ENCODE measurements around the gene SLC25A44.
"Not testable (repeated sequence)": the region's sequence is repeated elsewhere in the genome, so short reads cannot be mapped to it uniquely, and the experiment has no call there.

Gene SLC25A44

GRCh38 chr1:156160743-156161171, 33.1 kb upstream of the SLC25A44 start:
- no peak overlapping the region for H3K4me3 ChIP-seq (ENCODE audit: low read length)
- no peak for DNase-seq (ENCODE audit: low read depth, low spot score)

- H3K4me3 ChIP-seq (ENCODE audit: low read length), result no peak overlapping the region
- no peak for DNase-seq (ENCODE audit: low read depth, low spot score)
These were observed 31.4 kb upstream of the SLC25A44 start for GRCh38 chr1:156162430-156163037.

- DNase-seq (ENCODE audit: low read depth, low spot score), result no peak
- H3K4me3 ChIP-seq (ENCODE audit: low read length), result no peak overlapping the region
These were observed 30.2 kb upstream of the SLC25A44 start for GRCh38 chr1:156163712-156164111.

GRCh38 chr1:156164125-156164831, 29.6 kb upstream of the SLC25A44 start:
- no peak overlapping the region for H3K4me3 ChIP-seq (ENCODE audit: low read length)
- DNase-seq (ENCODE audit: low read depth, low spot score), result no peak

GRCh38 chr1:156165083-156165482, 28.8 kb upstream of the SLC25A44 start:
- DNase-seq (ENCODE audit: low read depth, low spot score), result no peak

GRCh38 chr1:156167536-156167935, 26.4 kb upstream of the SLC25A44 start:
- no peak overlapping the region for H3K4me3 ChIP-seq (ENCODE audit: low read length)
- peak; percentile 66 for DNase-seq (ENCODE audit: low read depth, low spot score)

More at GRCh38 chr1:156165083-156165482, 28.8 kb upstream of the SLC25A44 start:
- no peak overlapping the region for H3K4me3 ChIP-seq (ENCODE audit: low read length)

- peak overlapping the region; percentile 8; the same call in 1 of the 2 replicates for H3K4me3 ChIP-seq (ENCODE audit: low read length)
- DNase-seq (ENCODE audit: low read depth, low spot score), result peak; percentile 67
These were observed 21.0 kb upstream of the SLC25A44 start for GRCh38 chr1:156172696-156173470.

- DNase-seq (ENCODE audit: low read depth, low spot score), result no peak
- H3K4me3 ChIP-seq (ENCODE audit: low read length), result no peak overlapping the region
These were observed 17.2 kb upstream of the SLC25A44 start for GRCh38 chr1:156176610-156177210.

GRCh38 chr1:156177919-156178654, 15.8 kb upstream of the SLC25A44 start:
- DNase-seq (ENCODE audit: low read depth, low spot score), result peak; percentile 98
- H3K4me3 ChIP-seq (ENCODE audit: low read length), result peak overlapping the region; percentile 22

- no peak for DNase-seq (ENCODE audit: low read depth, low spot score)
- H3K4me3 ChIP-seq (ENCODE audit: low read length), result no peak overlapping the region
These were observed 13.4 kb upstream of the SLC25A44 start for GRCh38 chr1:156180471-156180870.

- not testable (repeated sequence) for DNase-seq (ENCODE audit: low read depth, low spot score); H3K4me3 ChIP-seq (ENCODE audit: low read length)
These were observed 12.4 kb upstream of the SLC25A44 start for GRCh38 chr1:156181391-156181924.

GRCh38 chr1:156182010-156182779, 11.7 kb upstream of the SLC25A44 start:
- not testable (repeated sequence) for H3K4me3 ChIP-seq (ENCODE audit: low read length); DNase-seq (ENCODE audit: low read depth, low spot score)

- not testable (repeated sequence) for H3K4me3 ChIP-seq (ENCODE audit: low read length); DNase-seq (ENCODE audit: low read depth, low spot score)
These were observed 7.3 kb upstream of the SLC25A44 start for GRCh38 chr1:156186347-156187177.

GRCh38 chr1:156190265-156190664, 3.6 kb upstream of the SLC25A44 start:
- H3K4me3 ChIP-seq (ENCODE audit: low read length); DNase-seq (ENCODE audit: low read depth, low spot score): not testable (repeated sequence)

- H3K4me3 ChIP-seq (ENCODE audit: low read length), result no peak overlapping the region
- no peak for DNase-seq (ENCODE audit: low read depth, low spot score)
These were observed 2.5 kb upstream of the SLC25A44 start for GRCh38 chr1:156191292-156191964.

GRCh38 chr1:156193208-156193487, 756 bp upstream of the SLC25A44 start:
- no peak overlapping the region for H3K4me3 ChIP-seq (ENCODE audit: low read length)
- DNase-seq (ENCODE audit: low read depth, low spot score), result no peak

- DNase-seq (ENCODE audit: low read depth, low spot score), result no peak
- H3K4me3 ChIP-seq (ENCODE audit: low read length), result peak overlapping the region; percentile 100
These were observed 372 bp downstream of the SLC25A44 start for GRCh38 chr1:156194300-156194652.
